Thymus (tissue), 11 donors: ENCODE results near the gene AKAP13. TPM values are rescaled to one million over a fixed set of nuclear protein-coding genes. Genes with fewer than 3 reads are reported as not detected.
"Not testable (repeated sequence)": the region's sequence is repeated elsewhere in the genome, so short reads cannot be mapped to it uniquely, and the experiment has no call there.

ENCODE experiments used
- DNase-seq, 9 donors: peaks; one replicate each; pipeline ENCODE4 v3.0.0-alpha.2; 2013; ENCODE audit warnings: low spot score in 9 of 9, low read depth in 6 of 9, missing footprints in 1 of 9
- H3K27ac ChIP-seq, 2 donors: one replicate each; pipeline ENCODE4 v1.5.1; 2013; ENCODE audit warnings: control low read depth in 1 of 2, low read depth in 1 of 2, low read length in 1 of 2, mild to moderate bottlenecking in 1 of 2, moderate library complexity in 1 of 2
- H3K27me3 ChIP-seq, 2 donors: one replicate each; pipeline ENCODE4 v1.5.1; 2013; ENCODE audit warnings: low read length in 1 of 2; ENCODE audit not compliant: control insufficient read depth in 2 of 2, insufficient read depth in 1 of 2
- H3K36me3 ChIP-seq, 2 donors: one replicate each; pipeline ENCODE4 v1.5.1; 2013; ENCODE audit warnings: low read length in 1 of 2, mild to moderate bottlenecking in 1 of 2, moderate library complexity in 1 of 2; ENCODE audit not compliant: control insufficient read depth in 2 of 2, insufficient read depth in 2 of 2
- H3K4me1 ChIP-seq, 2 donors: one replicate each; pipeline ENCODE4 v1.5.1; 2013; ENCODE audit warnings: low read length in 2 of 2; ENCODE audit not compliant: control insufficient read depth in 2 of 2, insufficient read depth in 2 of 2
- H3K4me3 ChIP-seq, 2 donors: one replicate each; pipeline ENCODE4 v1.5.1; 2013; ENCODE audit warnings: low read length in 2 of 2, control low read depth in 1 of 2, mild to moderate bottlenecking in 1 of 2
- H3K9me3 ChIP-seq, 2 donors: one replicate each; pipeline ENCODE4 v1.5.1; 2013; ENCODE audit warnings: low read length in 1 of 2, mild to moderate bottlenecking in 1 of 2; ENCODE audit not compliant: control insufficient read depth in 2 of 2, insufficient read depth in 1 of 2
- WGBS: extraction: QIAGEN DNeasy Blood & Tissue Kit; methylation state at CpG from one replicate; pipeline ENCODE4 v1.1.7; 2013; 5-methylcytosine and 5-hydroxymethylcytosine counted together
- polyA plus RNA-seq: library from polyadenylated mRNA; stranded (reverse); fragments of 200-250 nt; gene quantifications from one replicate; pipeline ENCODE4 v1.2.3, GENCODE V29; 2013
- total RNA-seq: library from RNA; stranded (reverse); fragments of 120-200 nt; gene quantifications from one replicate; pipeline ENCODE4 v1.2.4, GENCODE V29; 2013
- donor health status: healthy.

Gene AKAP13
- total and polyA plus RNA-seq, 2 donors, result 49.8 to 63.8 TPM

DNA sequence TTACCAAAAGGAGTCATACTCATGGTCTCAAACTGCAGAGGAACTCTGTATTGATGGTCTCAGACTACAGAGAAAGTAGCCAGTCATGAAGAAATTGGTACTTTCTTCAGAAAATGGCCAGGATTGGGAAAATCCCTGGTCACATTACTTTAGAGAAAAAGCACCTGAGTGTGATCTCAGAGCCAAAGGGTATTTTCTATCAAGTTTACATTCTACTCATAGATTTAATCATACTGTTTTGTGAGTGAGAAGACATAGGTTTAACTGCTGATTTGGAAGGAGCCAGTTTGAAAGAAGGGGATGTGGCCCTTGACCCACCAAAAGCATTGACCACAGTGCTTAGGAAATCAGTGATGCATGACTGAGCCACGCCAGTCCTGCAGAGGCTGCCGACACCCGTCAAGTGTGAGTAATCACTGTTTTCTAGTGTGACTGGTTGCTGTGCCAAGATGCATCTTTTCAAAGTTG, 203.6 kb downstream of the AKAP13 start:
- H3K27me3 ChIP-seq, result no peaks in the 10 kb centered on the region
- peaks cover 35 to 44% of the 10 kb centered on the region in 2 donors for H3K4me1 ChIP-seq
- peak in 1 of 9 donors; percentile 29 for DNase-seq
- H3K4me3 ChIP-seq, result peak overlapping the region; percentile 51 to 57
- 83% methylated on average over 3 of the region's 3 CpGs for WGBS
- H3K9me3 ChIP-seq, result no peaks in the 10 kb centered on the region
- H3K27ac ChIP-seq, result peak overlapping the region; percentile 22 to 46
- peaks cover 18 to 24% of the 10 kb centered on the region in 2 donors for H3K36me3 ChIP-seq

DNA sequence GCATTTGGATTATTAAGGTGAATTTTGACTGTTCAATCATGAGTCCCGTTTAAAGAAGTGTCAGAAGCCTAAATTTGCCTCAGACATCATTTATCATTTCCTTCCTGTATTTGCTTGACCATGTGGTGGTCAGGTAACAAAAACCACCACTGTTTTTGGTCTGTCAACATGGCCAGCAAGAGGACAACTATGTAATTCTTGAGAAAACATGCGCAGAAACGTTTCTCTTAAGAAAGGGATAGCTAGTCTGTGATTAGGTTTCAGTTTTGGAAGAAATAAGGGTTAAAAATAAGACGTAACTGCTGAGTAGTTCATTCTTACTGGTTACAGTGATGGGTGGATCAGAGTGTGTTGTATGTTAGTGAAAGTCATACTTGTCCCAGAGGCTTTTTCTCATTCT, 204.5 kb downstream of the AKAP13 start:
- no peak overlapping the region for H3K4me3 ChIP-seq
- WGBS, result 50% methylated on average over 4 of the region's 4 CpGs
- H3K27me3 ChIP-seq, result no peaks in the 10 kb centered on the region
- no peak overlapping the region for H3K27ac ChIP-seq
- H3K4me1 ChIP-seq, result peaks cover 35 to 44% of the 10 kb centered on the region in 2 donors
- peaks cover 16% of the 10 kb centered on the region in 2 donors for H3K36me3 ChIP-seq
- no peaks in the 10 kb centered on the region for H3K9me3 ChIP-seq
- DNase-seq, result no peak

DNA sequence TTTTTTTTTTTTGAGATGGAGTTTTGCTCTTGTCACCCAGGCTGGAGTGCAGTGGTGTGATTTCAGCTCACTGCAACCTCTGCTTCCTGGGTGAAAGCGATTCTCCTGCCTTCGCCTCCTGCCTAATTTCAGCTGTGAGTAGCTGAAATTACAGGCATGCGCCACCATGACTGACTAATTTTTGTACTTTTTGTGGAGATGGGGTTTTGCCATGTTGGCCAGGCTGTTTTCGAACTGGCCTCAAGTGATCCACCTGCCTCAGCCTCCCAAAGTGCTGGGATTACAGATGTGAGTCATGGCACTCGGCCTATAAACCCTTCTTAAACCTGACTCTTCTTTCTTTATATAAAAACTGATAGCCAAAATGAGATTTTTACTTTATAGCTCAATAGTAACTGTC, 205.8 kb downstream of the AKAP13 start:
- peaks cover 24 to 35% of the 10 kb centered on the region in 2 donors for H3K4me1 ChIP-seq
- not testable (repeated sequence) for H3K9me3 ChIP-seq, H3K27me3 ChIP-seq, H3K27ac ChIP-seq, H3K4me3 ChIP-seq, H3K36me3 ChIP-seq, DNase-seq
- WGBS, result 97% methylated on average over 5 of the region's 5 CpGs

DNA sequence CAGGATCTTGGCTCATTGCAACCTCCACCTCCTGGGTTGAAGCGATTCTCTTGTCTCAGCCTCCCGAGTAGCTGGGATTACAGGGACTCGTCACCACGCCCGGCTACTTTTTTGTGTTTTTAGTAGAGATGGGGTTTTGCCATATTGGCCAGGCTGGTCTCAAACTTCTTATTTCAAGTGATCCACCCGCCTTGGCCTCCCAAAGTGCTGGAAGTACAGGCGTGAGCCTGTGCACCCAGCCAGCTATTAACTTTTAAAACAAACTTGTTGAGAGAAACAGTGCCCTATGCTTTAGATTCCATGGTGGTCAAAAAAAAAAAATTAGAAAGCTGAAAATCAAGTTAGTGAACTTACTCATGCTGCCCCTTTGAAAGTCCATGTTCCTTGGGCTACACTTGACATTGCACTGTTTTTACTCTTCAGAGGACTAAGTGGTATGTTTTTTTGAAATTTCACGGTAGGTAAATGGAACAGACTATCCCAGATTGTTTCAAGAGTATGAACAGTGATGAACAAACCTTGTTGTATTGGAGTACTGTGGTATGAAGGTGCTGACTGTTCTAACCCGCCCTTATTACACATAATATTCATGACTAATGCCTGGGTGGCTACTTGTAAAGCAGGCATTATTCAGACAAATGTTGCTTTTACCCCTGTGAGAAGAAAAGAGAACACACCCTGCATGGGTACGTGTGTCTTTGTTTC, 207.5 kb downstream of the AKAP13 start:
- Histone ChIP-seq H3K27me3 (no peaks in the 10 kb centered on the region), H3K36me3 (peaks cover 6 to 8% of the 10 kb centered on the region in 2 donors), H3K4me1 (peaks cover 9 to 20% of the 10 kb centered on the region in 2 donors), H3K9me3 (no peaks in the 10 kb centered on the region), H3K27ac (no peak overlapping the region), H3K4me3 (no peak overlapping the region)
- 98% methylated on average over 10 of the region's 10 CpGs for WGBS
- no peak for DNase-seq

DNA sequence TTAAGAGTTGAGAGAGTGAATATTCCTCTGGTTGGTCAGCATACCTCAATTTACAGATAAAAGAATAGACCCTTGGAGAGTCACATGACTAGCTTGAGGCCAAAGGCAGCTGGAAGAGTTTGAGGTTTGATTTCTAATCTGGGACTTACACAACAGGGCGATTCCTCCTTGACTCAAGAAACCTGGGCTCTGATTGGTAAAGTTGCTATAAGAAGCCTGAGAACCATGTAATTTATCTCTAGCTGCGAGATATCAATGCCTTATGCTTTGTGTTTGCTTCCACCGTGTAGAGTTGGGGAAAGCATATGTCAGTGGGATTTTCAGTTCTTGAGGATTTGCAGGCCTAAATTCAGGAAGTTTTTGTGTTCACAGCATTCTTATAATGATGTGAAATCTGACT, 208.3 kb downstream of the AKAP13 start:
- H3K27me3 ChIP-seq, result no peaks in the 10 kb centered on the region
- H3K27ac ChIP-seq, result no peak overlapping the region
- H3K4me3 ChIP-seq, result no peak overlapping the region
- WGBS, result 89% methylated on average over 3 of the region's 3 CpGs
- H3K9me3 ChIP-seq, result no peaks in the 10 kb centered on the region
- DNase-seq, result no peak
- H3K4me1 ChIP-seq, result peaks cover 6 to 16% of the 10 kb centered on the region in 2 donors
- peaks cover 6 to 8% of the 10 kb centered on the region in 2 donors for H3K36me3 ChIP-seq

DNA sequence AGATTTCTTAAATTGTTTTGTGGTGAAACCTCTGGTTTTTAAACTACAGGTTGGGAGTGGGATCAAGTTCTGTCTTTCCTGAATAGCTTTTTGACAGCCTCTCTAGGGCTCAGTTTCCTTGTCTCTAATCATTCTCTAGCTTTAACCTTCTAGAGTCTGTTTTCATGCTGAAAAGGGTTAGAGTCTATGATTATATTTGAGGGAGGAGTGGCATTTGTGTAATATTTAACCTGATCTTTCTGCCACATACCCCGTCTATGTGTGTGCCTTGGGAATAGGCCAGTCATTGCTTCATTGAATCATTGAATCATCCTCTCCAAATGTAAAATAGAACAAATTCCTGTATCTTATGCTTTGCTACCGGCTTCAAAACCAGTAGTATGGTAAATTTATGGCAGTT, 209.4 kb downstream of the AKAP13 start:
- Histone ChIP-seq H3K27ac (no peak overlapping the region), H3K27me3 (no peaks in the 10 kb centered on the region), H3K36me3 (peaks cover 6 to 8% of the 10 kb centered on the region in 2 donors), H3K4me3 (no peak overlapping the region), H3K4me1 (peaks cover 0 to 7% of the 10 kb centered on the region in 2 donors), H3K9me3 (no peaks in the 10 kb centered on the region)
- WGBS, result 96% methylated on average over 2 of the region's 2 CpGs
- DNase-seq, result no peak

DNA sequence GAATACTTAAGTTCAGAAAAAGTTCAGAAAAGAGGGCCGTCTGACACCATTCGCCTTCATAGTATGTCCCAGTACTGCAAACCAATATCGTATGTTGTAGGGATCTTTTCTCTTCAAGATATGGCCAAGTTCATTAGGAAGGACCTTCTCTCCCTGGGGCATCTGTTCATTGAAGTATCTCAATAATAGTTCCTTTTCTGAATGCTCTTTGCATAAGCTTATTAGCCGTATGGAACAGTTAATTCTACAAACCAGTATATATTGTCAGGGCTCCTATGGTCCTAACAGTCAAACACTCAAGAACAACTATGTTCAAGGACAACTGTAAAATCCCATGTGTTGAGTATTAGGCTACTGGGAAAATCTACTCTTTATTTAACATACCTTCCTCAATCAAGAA, 211.2 kb downstream of the AKAP13 start:
- no peaks in the 10 kb centered on the region for H3K4me1 ChIP-seq
- WGBS, result 97% methylated on average over 4 of the region's 4 CpGs

DNA sequence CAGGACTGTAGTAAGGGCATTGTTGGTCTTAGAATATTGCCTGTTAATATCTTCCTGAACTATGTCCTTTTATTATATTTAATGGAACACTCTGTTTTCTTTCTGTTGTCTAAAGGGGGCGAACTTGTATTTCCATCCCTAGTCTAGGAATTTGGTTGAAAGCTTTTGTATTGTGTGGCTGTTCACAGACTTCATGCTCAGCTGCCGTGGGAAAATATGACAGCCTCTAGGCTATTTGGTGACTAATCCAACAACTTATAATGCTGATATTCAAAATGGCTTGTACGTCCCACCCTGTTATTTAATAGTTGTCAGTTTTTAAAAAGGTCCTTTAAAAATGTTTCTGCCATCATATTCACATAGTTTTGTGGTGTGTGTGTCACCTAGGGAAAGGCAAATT, 211.7 kb downstream of the AKAP13 start:
- WGBS, result 92% methylated on average over 3 of the region's 3 CpGs
- Histone ChIP-seq H3K27me3 (no peaks in the 10 kb centered on the region), H3K4me3 (no peak overlapping the region), H3K9me3 (no peaks in the 10 kb centered on the region), H3K27ac (no peak overlapping the region), H3K4me1 (peaks cover 0 to 2% of the 10 kb centered on the region in 2 donors), H3K36me3 (peaks cover 1 to 4% of the 10 kb centered on the region in 2 donors)
- no peak for DNase-seq

More for the DNA sequence above, 211.2 kb downstream of the AKAP13 start:
- Histone ChIP-seq H3K9me3 (no peaks in the 10 kb centered on the region), H3K36me3 (peaks cover 4 to 5% of the 10 kb centered on the region in 2 donors), H3K27me3 (no peaks in the 10 kb centered on the region), H3K27ac (no peak overlapping the region), H3K4me3 (no peak overlapping the region)
- DNase-seq, result no peak

DNA sequence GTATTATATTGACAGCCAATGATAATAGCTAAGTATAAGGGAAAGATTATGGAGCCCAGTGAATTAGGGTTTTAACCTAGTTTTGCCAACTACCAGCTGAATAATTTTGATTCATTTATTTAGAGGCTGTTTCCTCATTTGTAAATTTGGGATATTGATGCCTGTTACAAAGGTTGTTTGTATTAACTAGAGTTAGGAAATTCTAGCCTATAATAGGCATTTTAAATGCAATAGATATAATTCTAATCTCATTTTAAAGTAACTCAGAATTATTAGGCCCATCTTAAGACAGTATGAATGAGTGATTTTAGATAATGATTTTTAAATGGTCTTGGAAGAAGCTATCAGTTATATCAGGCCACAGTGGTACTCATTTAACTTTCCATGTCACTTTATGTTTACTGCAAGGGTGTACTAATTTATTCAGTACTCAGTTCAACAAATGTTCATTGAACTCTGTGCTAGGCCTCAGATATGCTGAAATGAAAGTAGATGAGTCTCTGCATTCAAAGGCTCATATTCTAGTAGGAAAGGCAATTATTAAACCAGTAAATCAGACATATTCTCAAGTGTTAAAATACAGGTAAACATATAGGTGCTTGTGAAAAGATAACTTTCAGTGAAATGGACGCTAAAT, 213.5 kb downstream of the AKAP13 start:
- DNase-seq, result no peak
- no peaks in the 10 kb centered on the region for H3K27me3 ChIP-seq
- H3K36me3 ChIP-seq, result peaks cover 0 to 3% of the 10 kb centered on the region in 2 donors
- H3K4me1 ChIP-seq, result peaks cover 0 to 13% of the 10 kb centered on the region in 2 donors
- no peaks in the 10 kb centered on the region for H3K9me3 ChIP-seq
- H3K27ac ChIP-seq, result no peak overlapping the region
- no peak overlapping the region for H3K4me3 ChIP-seq
- 100% methylated on average over 1 of the region's 1 CpG for WGBS
